Measurements from ENCODE around the gene S100A6. TPM values are rescaled to one million over a fixed set of nuclear protein-coding genes. Genes with fewer than 3 reads are reported as not detected.

Gene S100A6
- total and polyA plus RNA-seq, 12 donors, result 237 to 2,261 (median 309) TPM

DNA sequence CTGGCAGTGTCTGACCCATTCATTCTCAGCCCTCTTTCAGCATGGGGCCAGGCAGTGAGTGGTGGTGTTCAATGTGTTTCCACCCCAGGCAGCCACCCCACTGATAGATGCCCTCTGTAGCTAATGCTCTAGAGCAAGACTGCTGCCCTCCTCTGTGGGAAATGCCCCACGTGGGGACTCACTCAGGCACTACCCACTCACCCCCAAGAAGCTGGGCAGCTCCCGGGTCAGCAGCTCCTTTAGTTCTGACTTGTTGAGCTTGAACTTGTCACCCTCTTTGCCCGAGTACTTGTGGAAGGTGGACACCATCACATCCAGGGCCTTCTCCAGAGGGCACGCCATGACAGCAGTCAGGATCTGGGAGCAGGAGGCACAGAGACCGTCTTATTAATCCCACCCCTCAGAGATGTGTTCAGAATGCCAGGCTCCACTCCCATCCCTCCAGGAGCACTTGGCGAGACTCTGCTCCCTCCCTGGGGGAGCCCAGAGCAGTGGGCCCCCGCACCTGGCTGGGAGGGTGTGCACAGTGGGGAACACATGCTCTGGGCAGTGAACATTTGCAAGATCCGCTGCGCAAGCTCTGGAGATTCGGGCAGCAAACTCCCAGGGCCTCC is 8.8 kb upstream of the S100A6 start:
- 64 to 74% methylated on average over 10 of the region's 10 CpGs for WGBS, 2 donors
- DNase-seq (no peak), ATAC-seq (peak in 1 of 8 donors; percentile 0)
- TF ChIP-seq, protein P1, sequence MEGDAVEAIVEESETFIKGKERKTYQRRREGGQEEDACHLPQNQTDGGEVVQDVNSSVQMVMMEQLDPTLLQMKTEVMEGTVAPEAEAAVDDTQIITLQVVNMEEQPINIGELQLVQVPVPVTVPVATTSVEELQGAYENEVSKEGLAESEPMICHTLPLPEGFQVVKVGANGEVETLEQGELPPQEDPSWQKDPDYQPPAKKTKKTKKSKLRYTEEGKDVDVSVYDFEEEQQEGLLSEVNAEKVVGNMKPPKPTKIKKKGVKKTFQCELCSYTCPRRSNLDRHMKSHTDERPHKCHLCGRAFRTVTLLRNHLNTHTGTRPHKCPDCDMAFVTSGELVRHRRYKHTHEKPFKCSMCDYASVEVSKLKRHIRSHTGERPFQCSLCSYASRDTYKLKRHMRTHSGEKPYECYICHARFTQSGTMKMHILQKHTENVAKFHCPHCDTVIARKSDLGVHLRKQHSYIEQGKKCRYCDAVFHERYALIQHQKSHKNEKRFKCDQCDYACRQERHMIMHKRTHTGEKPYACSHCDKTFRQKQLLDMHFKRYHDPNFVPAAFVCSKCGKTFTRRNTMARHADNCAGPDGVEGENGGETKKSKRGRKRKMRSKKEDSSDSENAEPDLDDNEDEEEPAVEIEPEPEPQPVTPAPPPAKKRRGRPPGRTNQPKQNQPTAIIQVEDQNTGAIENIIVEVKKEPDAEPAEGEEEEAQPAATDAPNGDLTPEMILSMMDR (IDR thresholded peaks at IDR 0.05), result no peak
- Histone ChIP-seq H3K4me1 (peaks cover 28 to 100% (median 39%) of the 10 kb centered on the region in 9 donors), H3K27me3 (no peaks in the 10 kb centered on the region), H3K36me3 (peaks cover 0 to 12% (median 0%) of the 10 kb centered on the region in 9 donors), H3K4me3 (peak overlapping the region; percentile 7 to 64 (median 52)), H3K27ac (peak overlapping the region; percentile 14 to 91 (median 80)), H3K9me3 (no peaks in the 10 kb centered on the region)
- intact Hi-C loops (cut with DNase I), result loop anchor here in 1 of 10 donors (1.0 kb wide), 1 partner anchor 22 kb away; no protein-coding TSS in a partner anchor

DNA sequence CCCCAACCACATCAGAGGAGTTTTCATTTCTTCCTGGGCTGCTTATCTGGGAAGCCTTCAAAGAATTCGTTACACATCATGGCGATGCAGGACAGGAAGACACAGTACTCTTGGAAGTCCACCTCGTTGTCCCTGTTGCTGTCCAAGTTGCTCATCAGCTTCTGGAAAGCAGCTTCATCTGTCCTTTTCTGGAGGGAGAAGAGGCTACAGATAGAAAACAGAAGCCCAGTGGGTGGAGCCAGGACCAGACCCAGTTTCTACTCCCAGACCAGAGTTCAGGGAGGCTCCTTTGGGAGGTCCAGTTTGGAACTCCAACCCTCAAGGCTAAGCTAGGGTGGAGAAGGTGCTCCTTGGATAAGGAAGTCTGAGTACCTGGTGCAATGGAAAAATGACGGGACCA is 7.9 kb upstream of the S100A6 start:
- TF ChIP-seq, protein P1 (IDR thresholded peaks at IDR 0.05), result no peak
- Histone ChIP-seq H3K36me3 (peaks cover 0 to 12% (median 0%) of the 10 kb centered on the region in 9 donors), H3K27ac (peak overlapping the region in 4 of 10 donors; percentile 71 to 84 (median 82)), H3K4me3 (peak overlapping the region in 4 of 10 donors; percentile 50 to 64 (median 54)), H3K4me1 (peaks cover 20 to 94% (median 33%) of the 10 kb centered on the region in 9 donors), H3K27me3 (no peaks in the 10 kb centered on the region), H3K9me3 (no peaks in the 10 kb centered on the region)
- intact Hi-C loops (cut with DNase I), result no loop called here
- 81 to 86% methylated on average over 4 of the region's 4 CpGs for WGBS, 2 donors
- DNase-seq (no peak), ATAC-seq (no peak)

DNA sequence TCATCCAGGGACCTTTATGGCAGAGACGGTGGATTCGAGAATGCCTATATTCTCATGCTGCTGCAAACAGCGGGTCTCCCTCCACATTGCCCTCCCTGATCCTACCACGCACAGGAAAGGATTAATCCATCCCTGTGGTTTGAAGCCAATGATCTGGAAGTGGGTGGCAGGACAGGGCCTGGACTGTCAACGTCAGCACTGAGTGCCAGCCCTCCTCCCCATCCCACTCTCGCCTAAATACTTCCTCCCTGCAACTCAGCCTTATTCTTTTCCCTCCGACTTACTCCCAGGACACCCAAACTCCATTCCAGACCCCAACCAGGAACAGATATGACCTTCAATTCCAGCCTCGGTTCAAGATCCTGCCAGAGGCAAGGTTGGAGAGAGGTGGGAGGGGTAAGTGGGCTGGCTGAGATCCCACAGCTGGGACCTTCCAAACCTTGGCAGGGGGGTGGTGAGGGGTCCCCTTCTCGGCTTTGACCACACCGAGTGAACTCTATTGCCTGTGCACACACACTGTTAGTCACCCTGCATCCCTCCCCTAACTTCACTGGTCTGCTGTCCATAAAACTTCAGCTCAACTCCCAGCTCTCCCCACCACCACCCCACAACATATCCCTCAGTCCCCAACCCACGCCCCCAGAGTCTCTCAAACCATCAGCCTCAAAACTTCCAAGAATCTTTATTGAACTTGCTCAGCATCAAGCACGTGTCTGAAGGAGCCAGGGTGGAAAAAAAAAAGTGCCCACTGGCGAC is 7.3 kb upstream of the S100A6 start:
- peak overlapping the region in 3 of 10 donors; percentile 1 to 84 (median 22) for H3K27ac ChIP-seq
- ATAC-seq, result no peak

More for the DNA sequence above, 7.3 kb upstream of the S100A6 start:
- 81 to 85% methylated on average over 13 of the region's 13 CpGs for WGBS, 2 donors
- DNase-seq, result no peak
- H3K27me3 ChIP-seq, result no peaks in the 10 kb centered on the region
- peaks cover 0 to 12% (median 0%) of the 10 kb centered on the region in 9 donors for H3K36me3 ChIP-seq
- TF ChIP-seq, protein P1 (IDR thresholded peaks at IDR 0.05), result no peak
- H3K9me3 ChIP-seq, result no peaks in the 10 kb centered on the region
- peaks cover 15 to 94% (median 27%) of the 10 kb centered on the region in 9 donors for H3K4me1 ChIP-seq
- peak overlapping the region in 1 of 10 donors; percentile 54 for H3K4me3 ChIP-seq
- intact Hi-C loops (cut with DNase I), result no loop called here

Data from heart right ventricle (tissue), 16 donors.